ENCODE results near the gene GLYATL1B. TPM values are rescaled to one million over a fixed set of nuclear protein-coding genes. Genes with fewer than 3 reads are reported as not detected.

The GLYATL1B gene
- total RNA-seq, 1 experiment from 2014 or later, result not detected

DNA sequence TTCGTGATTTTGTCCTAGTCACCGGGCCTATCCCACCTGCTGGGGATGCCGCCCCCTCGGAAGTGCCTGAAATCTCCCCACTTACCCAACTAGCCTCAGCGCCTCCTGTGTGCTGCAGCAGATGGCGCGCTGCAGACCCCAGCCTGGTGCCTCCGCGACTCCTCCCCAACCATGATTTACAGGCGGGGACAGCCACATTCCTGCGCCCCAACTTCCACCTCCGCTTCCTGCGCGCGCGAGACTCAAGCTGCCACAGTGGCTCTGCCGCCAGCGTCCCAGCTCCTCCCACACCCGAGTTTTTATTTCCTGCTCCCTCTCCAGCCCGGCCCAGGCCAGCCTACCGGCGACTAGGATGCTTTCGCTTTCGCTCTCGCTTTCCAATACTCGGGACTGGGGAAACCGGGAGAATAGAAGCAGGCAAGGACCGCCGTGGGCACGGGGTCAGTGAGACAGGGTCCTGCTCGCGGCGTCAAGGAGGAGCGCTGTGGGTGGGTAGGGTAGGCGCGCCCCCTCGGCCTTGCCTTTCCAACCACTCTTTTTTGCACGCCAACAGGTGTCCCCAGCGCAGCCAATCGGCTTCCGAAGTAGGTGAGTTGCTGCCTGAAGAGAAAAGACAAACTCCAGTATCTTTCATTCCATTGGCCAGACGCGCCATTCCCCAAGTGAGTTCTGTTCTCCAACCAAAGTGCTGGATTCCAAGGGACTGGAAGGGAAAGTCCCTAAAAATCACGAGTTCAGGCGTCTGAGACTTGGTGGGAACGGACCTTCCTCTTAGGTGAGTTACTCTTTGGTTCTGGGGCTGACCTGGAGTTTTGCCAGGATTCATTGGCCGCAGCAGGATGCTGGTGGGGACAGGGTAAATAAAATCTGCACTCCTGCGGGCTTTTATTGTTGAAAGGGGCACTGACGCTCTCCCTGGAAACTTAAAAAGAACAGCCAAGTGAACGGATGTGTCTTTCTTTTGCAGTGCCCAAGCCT lies 56.7 kb downstream of the GLYATL1B start, which contains the start of gene FAM111A:
Gene FAM111A, plus strand, starts transcription at position 327 of the 978 bp plus-strand sequence. CDS start 6,017 bp downstream, outside the sequence.
- ChIA-PET CTCF (interaction anchor here (2.3 to 7.7 kb wide), 2 partner anchors 14 to 29 kb away, joined by 6 to 59 read pairs; partner anchors contain the start of gene DTX4), RAD21 (ENCODE audit: low non-redundant PET in 1 of 2, low total read pairs in 2 of 2, uncharacterized antibody in 2 of 2, unreplicated experiment in 2 of 2) (interaction anchor here (1.0 to 1.2 kb wide), 2 partner anchors 15 to 16 kb away, joined by 3 to 5 read pairs; no protein-coding TSS in a partner anchor), POLR2A (interaction anchor here (1.0 kb wide), 1 partner anchor 46 kb away, joined by 3 read pairs; no protein-coding TSS in a partner anchor)
- Histone ChIP-seq H3K4me2 (ENCODE audit: low read length) (peak within 1 kb of the TSS; percentile 84), H3K9me3 (ENCODE audit: control insufficient read depth in 1 of 2, insufficient read depth in 1 of 2, low read depth in 1 of 2, low read length in 2 of 2) (no peaks in the 10 kb centered on the region), H3K36me3 (ENCODE audit: control insufficient read depth in 1 of 2, insufficient read depth in 2 of 2, low read length in 2 of 2) (no peaks in the 10 kb centered on the region), H2AFZ (ENCODE audit: low read depth, low read length, poor library complexity, severe bottlenecking) (peak within 1 kb of the TSS; percentile 83), H3K9me2 (ENCODE audit: insufficient read depth) (no peaks in the 10 kb centered on the region), H3K27ac (ENCODE audit: low read depth, low read length) (peak within 1 kb of the TSS; percentile 67), H3K9ac (ENCODE audit: low read length) (peak within 1 kb of the TSS; percentile 60), H3K4me3 (replicated peaks in 1 of 2; ENCODE audit: low read depth in 1 of 2, low read length in 2 of 2) (peak within 1 kb of the TSS; percentile 51 to 79), H3K4me1 (ENCODE audit: control insufficient read depth in 1 of 2, insufficient read depth in 2 of 2, low read length in 2 of 2) (peaks cover 15 to 34% of the 10 kb centered on the region in 2 experiments), H3K27me3 (ENCODE audit: insufficient read depth, low read length) (no peaks in the 10 kb centered on the region), H4K20me1 (ENCODE audit: insufficient read depth) (no peaks in the 10 kb centered on the region), H3K79me2 (ENCODE audit: insufficient read depth, low read length) (peaks cover 9% of the 10 kb centered on the region; the same call in 1 of the 2 replicates)
- BruUV-seq (replicated peaks), result no TSS peak
- peak; percentile 85 for ATAC-seq
- no peak for TF ChIP-seq ZNF274 (IDR thresholded peaks at IDR 0.05; ENCODE audit: low read depth, low read length)
- TF ChIP-seq, protein P1, sequence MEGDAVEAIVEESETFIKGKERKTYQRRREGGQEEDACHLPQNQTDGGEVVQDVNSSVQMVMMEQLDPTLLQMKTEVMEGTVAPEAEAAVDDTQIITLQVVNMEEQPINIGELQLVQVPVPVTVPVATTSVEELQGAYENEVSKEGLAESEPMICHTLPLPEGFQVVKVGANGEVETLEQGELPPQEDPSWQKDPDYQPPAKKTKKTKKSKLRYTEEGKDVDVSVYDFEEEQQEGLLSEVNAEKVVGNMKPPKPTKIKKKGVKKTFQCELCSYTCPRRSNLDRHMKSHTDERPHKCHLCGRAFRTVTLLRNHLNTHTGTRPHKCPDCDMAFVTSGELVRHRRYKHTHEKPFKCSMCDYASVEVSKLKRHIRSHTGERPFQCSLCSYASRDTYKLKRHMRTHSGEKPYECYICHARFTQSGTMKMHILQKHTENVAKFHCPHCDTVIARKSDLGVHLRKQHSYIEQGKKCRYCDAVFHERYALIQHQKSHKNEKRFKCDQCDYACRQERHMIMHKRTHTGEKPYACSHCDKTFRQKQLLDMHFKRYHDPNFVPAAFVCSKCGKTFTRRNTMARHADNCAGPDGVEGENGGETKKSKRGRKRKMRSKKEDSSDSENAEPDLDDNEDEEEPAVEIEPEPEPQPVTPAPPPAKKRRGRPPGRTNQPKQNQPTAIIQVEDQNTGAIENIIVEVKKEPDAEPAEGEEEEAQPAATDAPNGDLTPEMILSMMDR (IDR thresholded peaks at IDR 0.05 in 2 of 3, conservative IDR thresholded peaks at IDR 0.05 in 1 of 3; ENCODE audit: borderline replicate concordance in 1 of 3, insufficient read depth in 1 of 3, low read depth in 2 of 3, low read length in 2 of 3), result peak in 2 of 3 experiments; percentile 9 to 21; a peak in 1 of 6 replicates
- TF ChIP-seq CBX3 (IDR thresholded peaks at IDR 0.05; ENCODE audit: low read depth), result no peak
- TF ChIP-seq SP1 (IDR thresholded peaks at IDR 0.05; ENCODE audit: low read depth), result peak; percentile 50
- no peak for TF ChIP-seq TCF7L2 (IDR thresholded peaks at IDR 0.05; ENCODE audit: borderline replicate concordance, extremely low read depth, insufficient read depth, insufficient read length)
- TF ChIP-seq SIN3A (IDR thresholded peaks at IDR 0.05; ENCODE audit: low read depth), result peak; percentile 54; the same call in 1 of the 2 replicates
- TF ChIP-seq EGR1 (IDR thresholded peaks at IDR 0.05; ENCODE audit: low read depth), result peak; percentile 65
- TF ChIP-seq ZFX (IDR thresholded peaks at IDR 0.05), result no peak
- TF ChIP-seq, protein P2, sequence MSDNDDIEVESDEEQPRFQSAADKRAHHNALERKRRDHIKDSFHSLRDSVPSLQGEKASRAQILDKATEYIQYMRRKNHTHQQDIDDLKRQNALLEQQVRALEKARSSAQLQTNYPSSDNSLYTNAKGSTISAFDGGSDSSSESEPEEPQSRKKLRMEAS (IDR thresholded peaks at IDR 0.05), result peak; percentile 69
- TF ChIP-seq CEBPB (IDR thresholded peaks at IDR 0.05; ENCODE audit: low read depth), result no peak
- peak; percentile 36 for TF ChIP-seq POLR2AphosphoS5 (IDR thresholded peaks at IDR 0.05; ENCODE audit: low read depth, low read length)
- TF ChIP-seq, protein P3, sequence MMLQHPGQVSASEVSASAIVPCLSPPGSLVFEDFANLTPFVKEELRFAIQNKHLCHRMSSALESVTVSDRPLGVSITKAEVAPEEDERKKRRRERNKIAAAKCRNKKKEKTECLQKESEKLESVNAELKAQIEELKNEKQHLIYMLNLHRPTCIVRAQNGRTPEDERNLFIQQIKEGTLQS (IDR thresholded peaks at IDR 0.05), result no peak
- TF ChIP-seq ELF1 (IDR thresholded peaks at IDR 0.05; ENCODE audit: borderline replicate concordance, low read depth), result no peak; the same call in 1 of the 2 replicates
- intact Hi-C loops (cut with micrococcal nuclease), result loop anchor here (5.0 to 10.0 kb wide), 2 partner anchors 218 to 566 kb away; partner anchors contain the start of genes LPXN and ZFP91
- DNase-seq (ENCODE audit: low read depth, low spot score), result peak; percentile 83
